Esophagus muscularis mucosa (tissue), 4 donors: ENCODE results near the gene RFNG. TPM values are rescaled to one million over a fixed set of nuclear protein-coding genes. Genes with fewer than 3 reads are reported as not detected.

Experiments used
- DNase-seq: peaks from one replicate; pipeline ENCODE4 v3.0.0-alpha.2; 2017; ENCODE audit errors: extremely low spot score
- H3K27ac ChIP-seq, 4 donors: fragments of 200-600 bp; sonication (generic); replicated peaks in 1 of 4; 1 replicate in 3 of 4; 2 replicates in 1 of 4; pipeline ENCODE4 v1.5.1; 2016 to 2019; ENCODE audit warnings: mild to moderate bottlenecking in 1 of 4
- H3K27me3 ChIP-seq, 4 donors: fragments of 200-600 bp; sonication (generic); one replicate each; pipeline versions ENCODE4 v1.5.1 to v1.6.0; 2016 to 2019
- H3K36me3 ChIP-seq, 4 donors: fragments of 200-600 bp; sonication (generic); one replicate each; pipeline ENCODE4 v1.5.1; 2016 to 2019
- H3K4me1 ChIP-seq, 4 donors: fragments of 200-600 bp; sonication (generic); one replicate each; pipeline ENCODE4 v1.5.1; 2016 to 2019
- H3K4me3 ChIP-seq, 4 donors: fragments of 200-600 bp; sonication (generic); 1 replicate in 2 of 4; 2 replicates in 2 of 4; pipeline ENCODE4 v1.5.1; 2016 to 2019; ENCODE audit warnings: mild to moderate bottlenecking in 4 of 4, moderate library complexity in 1 of 4
- H3K9me3 ChIP-seq, 4 donors: fragments of 200-600 bp; sonication (generic); 1 replicate in 3 of 4; 2 replicates in 1 of 4; pipeline ENCODE4 v1.5.1; 2016 to 2019
- CTCF ChIP-seq, 3 experiments: fragments of 200-600 bp in 2 of 3; fragments of 450-650 bp in 1 of 3; sonication (generic) in 2 of 3; IDR thresholded peaks; one replicate each; pipeline ENCODE4 v1.5.1; 2017 to 2019; ENCODE audit warnings: antibody characterized with exemption in 3 of 3, mild to moderate bottlenecking in 2 of 3, moderate library complexity in 1 of 3
- EP300 ChIP-seq: sonication (generic); formaldehyde crosslinking; IDR thresholded peaks from one replicate; pipeline ENCODE4 v1.6.1; 2017; ENCODE audit warnings: antibody characterized with exemption
- POLR2A ChIP-seq: fragments of 450-650 bp; IDR thresholded peaks from one replicate; pipeline ENCODE4 v1.6.1; 2017; ENCODE audit warnings: antibody characterized with exemption, moderate library complexity, mild to moderate bottlenecking, low read depth
- POLR2AphosphoS5 ChIP-seq, 2 donors: sonication (generic); formaldehyde crosslinking; IDR thresholded peaks; one replicate each; pipeline ENCODE4 v1.6.1; 2017; ENCODE audit warnings: antibody characterized with exemption in 2 of 2
- WGBS: methylation state at CpG from one replicate; pipeline ENCODE4 v1.1.5; 2018; 5-methylcytosine and 5-hydroxymethylcytosine counted together
- intact Hi-C: fragments of 100-400 bp; cut with DNase I; formaldehyde crosslinking; loops from one replicate; pipeline ENCODE4 v1.15.1; 2023
- total RNA-seq, 4 donors: library from RNA; depleted of rRNA; stranded (reverse); fragments of >200 nt; gene quantifications; one replicate each; pipeline versions ENCODE4 v1.1.0 to v1.2.1, GENCODE V29; 2016

The RFNG gene
- total RNA-seq, 4 donors from 2014 or later: 32.4 to 54.8 (median 42.5) TPM

GRCh38 chr17:82077617-82078358 is 26.2 kb upstream of the RFNG start:
- Histone ChIP-seq H3K9me3 (no peaks in the 10 kb centered on the region), H3K27ac (no peak overlapping the region), H3K4me3 (no peak overlapping the region), H3K4me1 (peaks cover 0 to 6% (median 0%) of the 10 kb centered on the region in 4 donors), H3K36me3 (peaks cover 27 to 49% (median 43%) of the 10 kb centered on the region in 4 donors), H3K27me3 (no peaks in the 10 kb centered on the region)
- TF ChIP-seq CTCF (IDR thresholded peaks at IDR 0.05): no peak
- TF ChIP-seq POLR2AphosphoS5 (IDR thresholded peaks at IDR 0.05): no peak
- TF ChIP-seq POLR2A: no peak
- no peak for TF ChIP-seq EP300
- intact Hi-C loops: no loop called here
- WGBS: 62% methylated on average over 27 of the region's 28 CpGs
- DNase-seq: no peak

GRCh38 chr17:82076785-82077591 is 25.4 kb upstream of the RFNG start:
- peaks cover 22 to 41% (median 35%) of the 10 kb centered on the region in 4 donors for H3K36me3 ChIP-seq
- DNase-seq: no peak
- TF ChIP-seq EP300 (no peak), POLR2A (no peak), POLR2AphosphoS5 (IDR thresholded peaks at IDR 0.05) (no peak), CTCF (IDR thresholded peaks at IDR 0.05) (no peak)
- no peaks in the 10 kb centered on the region for H3K27me3 ChIP-seq
- H3K27ac ChIP-seq: no peak overlapping the region
- intact Hi-C loops: no loop called here
- H3K4me3 ChIP-seq: no peak overlapping the region
- peaks cover 0 to 6% (median 0%) of the 10 kb centered on the region in 4 donors for H3K4me1 ChIP-seq
- no peaks in the 10 kb centered on the region for H3K9me3 ChIP-seq
- 82% methylated on average over 9 of the region's 21 CpGs for WGBS

GRCh38 chr17:82076018-82076784 is 24.6 kb upstream of the RFNG start:
- DNase-seq: no peak
- Histone ChIP-seq H3K27me3 (no peaks in the 10 kb centered on the region), H3K4me1 (peaks cover 0 to 6% (median 0%) of the 10 kb centered on the region in 4 donors), H3K27ac (no peak overlapping the region), H3K9me3 (no peaks in the 10 kb centered on the region), H3K4me3 (no peak overlapping the region), H3K36me3 (peaks cover 14 to 33% (median 27%) of the 10 kb centered on the region in 4 donors)
- TF ChIP-seq EP300: no peak
- no peak for TF ChIP-seq POLR2AphosphoS5 (IDR thresholded peaks at IDR 0.05)
- no peak for TF ChIP-seq POLR2A
- TF ChIP-seq CTCF (IDR thresholded peaks at IDR 0.05): no peak
- WGBS: 84% methylated on average over 25 of the region's 25 CpGs
- intact Hi-C loops: no loop called here

GRCh38 chr17:82073446-82073845 is 21.8 kb upstream of the RFNG start:
- Histone ChIP-seq H3K27me3 (no peaks in the 10 kb centered on the region), H3K36me3 (peaks cover 0 to 5% (median 2%) of the 10 kb centered on the region in 4 donors), H3K4me1 (peaks cover 0 to 4% (median 0%) of the 10 kb centered on the region in 4 donors), H3K27ac (no peak overlapping the region), H3K4me3 (no peak overlapping the region), H3K9me3 (no peaks in the 10 kb centered on the region)
- 79% methylated on average over 9 of the region's 9 CpGs for WGBS
- DNase-seq: no peak
- intact Hi-C loops: no loop called here
- TF ChIP-seq POLR2AphosphoS5 (IDR thresholded peaks at IDR 0.05) (no peak), CTCF (IDR thresholded peaks at IDR 0.05) (no peak), EP300 (no peak), POLR2A (no peak)
